Spleen (tissue), 7 donors: ENCODE results near the gene HAAO.

Source experiments
- CTCF ChIP-seq, 11 experiments: fragments of 200-600 bp in 7 of 11; fragments of 450-650 bp in 4 of 11; sonication (generic) in 4 of 11; IDR thresholded peaks in 8 of 11; conservative IDR thresholded peaks in 3 of 11; 1 replicate in 7 of 11; 2 replicates in 4 of 11; pipeline versions ENCODE4 v1.4.0 to v1.8.0; 2016 to 2021; ENCODE audit warnings: antibody characterized with exemption in 11 of 11, inconsistent platforms in 4 of 11, mild to moderate bottlenecking in 1 of 11
- POLR2A ChIP-seq, 3 donors: fragments of 450-650 bp; IDR thresholded peaks; one replicate each; pipeline ENCODE4 v1.5.1; 2017; ENCODE audit warnings: antibody characterized with exemption in 3 of 3, mild to moderate bottlenecking in 1 of 3
- POLR2AphosphoS5 ChIP-seq, 3 donors: sonication (generic); formaldehyde crosslinking; IDR thresholded peaks; one replicate each; pipeline ENCODE4 v1.5.1; 2017; ENCODE audit warnings: antibody characterized with exemption in 3 of 3
- donor health status: DM: no; HTN: no; CAD: no; lungs with moderate emphysema.
- donor health status: DM: no; HTN: no; CAD: no.
- donor health status: DM: no; HTN: no; CAD: no.

GRCh38 chr2:42810971-42811811, 18.8 kb upstream of the HAAO start:
- TF ChIP-seq CTCF (IDR thresholded peaks at IDR 0.05 in 8 of 11, conservative IDR thresholded peaks at IDR 0.05 in 3 of 11) (peak in 2 of 11 experiments; percentile 5 to 19), POLR2A (IDR thresholded peaks at IDR 0.05) (peak in 1 of 3 donors; percentile 7), POLR2AphosphoS5 (IDR thresholded peaks at IDR 0.05) (peak in 2 of 3 donors; percentile 63 to 69)
